Hippocampal formation (tissue), 2 donors: ENCODE results near the gene NAV2.
A peak's percentile ranks its signal among the peaks of the same experiment; 100 is the strongest.

ENCODE experiments used
- DNase-seq, 2 donors: peaks; one replicate each; lab custom pipeline; 2025; lab: John Stamatoyannopoulos, UW

NAV2 gene

GRCh38 chr11:19712281-19713195 lies at the start of gene NAV2:
TSS of gene NAV2 (plus strand) at chr11:19712837. CDS start at chr11:19713696, 859 bp downstream.
- DNase-seq, result peak; percentile 91 to 92

- DNase-seq, result no peak
Observed at GRCh38 chr11:19663206-19663605, 49.4 kb upstream of the NAV2 start.

GRCh38 chr11:19664886-19665548 lies 47.6 kb upstream of the NAV2 start:
- DNase-seq, result peak; percentile 30 to 48

- DNase-seq, result peak; percentile 68 to 93
Observed at GRCh38 chr11:19666951-19667350, 45.7 kb upstream of the NAV2 start.

- no peak for DNase-seq
Observed at GRCh38 chr11:19669511-19669910, 43.1 kb upstream of the NAV2 start.

GRCh38 chr11:19670030-19670791 lies 42.4 kb upstream of the NAV2 start:
- no peak for DNase-seq

GRCh38 chr11:19672586-19673206 lies 39.9 kb upstream of the NAV2 start:
- DNase-seq, result no peak

- DNase-seq, result peak; percentile 18 to 25
Observed at GRCh38 chr11:19673924-19674729, 38.5 kb upstream of the NAV2 start.

GRCh38 chr11:19674836-19675235 lies 37.8 kb upstream of the NAV2 start:
- DNase-seq, result no peak

- DNase-seq, result no peak
Observed at GRCh38 chr11:19675397-19675796, 37.2 kb upstream of the NAV2 start.

GRCh38 chr11:19676475-19677380 lies 35.9 kb upstream of the NAV2 start:
- peak in 1 of 2 donors; percentile 5 for DNase-seq

GRCh38 chr11:19677381-19678080 lies 35.1 kb upstream of the NAV2 start:
- DNase-seq, result no peak

- peak; percentile 7 to 34 for DNase-seq
Observed at GRCh38 chr11:19679952-19680828, 32.4 kb upstream of the NAV2 start.

GRCh38 chr11:19680829-19681368 lies 31.7 kb upstream of the NAV2 start:
- no peak for DNase-seq

GRCh38 chr11:19683141-19683805 lies 29.4 kb upstream of the NAV2 start:
- no peak for DNase-seq

- DNase-seq, result no peak
Observed at GRCh38 chr11:19683862-19684491, 28.7 kb upstream of the NAV2 start.

GRCh38 chr11:19686234-19686633 lies 26.4 kb upstream of the NAV2 start:
- no peak for DNase-seq
